ENCODE data around the gene VPS33A. TPM values are rescaled to one million over a fixed set of nuclear protein-coding genes. Genes with fewer than 3 reads are reported as not detected.

VPS33A gene
- total and polyA plus RNA-seq, 2 of the 13 experiments (the other 11 are each of a cell fraction or from before 2014, with no cell fraction given) = 11.0 to 43.6 TPM

- no peak for TF ChIP-seq ZNF333 (CRISPR knock-in tag; IDR thresholded peaks at IDR 0.05; ENCODE audit: borderline replicate concordance)
- no peak for TF ChIP-seq ZFYVE20 (CRISPR knock-in tag; IDR thresholded peaks at IDR 0.05; ENCODE audit: borderline replicate concordance, low read depth)
- TF ChIP-seq RBFOX2 (IDR thresholded peaks at IDR 0.05; ENCODE audit: low read depth, low read length) = no peak
- TF ChIP-seq ZNF713 (CRISPR knock-in tag; IDR thresholded peaks at IDR 0.05) = no peak
- no peak for TF ChIP-seq FOXK1 (CRISPR knock-in tag; IDR thresholded peaks at IDR 0.05; ENCODE audit: borderline replicate concordance, low read depth)
Measured at GRCh38 chr12:122298071-122298748, 31.9 kb upstream of the VPS33A start (continued).

- CTCF ChIA-PET (ENCODE audit: low intra/inter-chr PET ratio, low total read pairs) = no interaction called here
- Histone ChIP-seq H3K4me1 (ENCODE audit: insufficient read depth, low read length) (no peaks in the 10 kb centered on the region), H3K79me2 (ENCODE audit: insufficient read depth, low read length) (no peaks in the 10 kb centered on the region), H3K27ac (ENCODE audit: extremely low read length, insufficient read depth, low read length) (no peak overlapping the region), H3K9me3 (ENCODE audit: low read length) (no peaks in the 10 kb centered on the region), H2AFZ (ENCODE audit: low read length) (no peak overlapping the region), H3K27me3 (ENCODE audit: control insufficient read depth in 1 of 2, insufficient read depth in 2 of 2, low read length in 2 of 2) (no peaks in the 10 kb centered on the region), H4K20me1 (ENCODE audit: insufficient read depth, low read length) (no peaks in the 10 kb centered on the region), H3K4me3 (replicated peaks in 1 of 3; ENCODE audit: insufficient read depth in 1 of 3, low read depth in 2 of 3, low read length in 3 of 3) (no peak overlapping the region), H3K4me2 (ENCODE audit: low read depth, low read length) (no peak overlapping the region), H3K36me3 (replicated peaks in 1 of 2; ENCODE audit: control insufficient read depth in 1 of 2, insufficient read depth in 2 of 2, low read length in 2 of 2) (peaks cover 5 to 32% of the 10 kb centered on the region in 2 experiments), H3K9ac (ENCODE audit: insufficient read depth, low read depth, low read length) (no peak overlapping the region)
- no peak for FAIRE-seq
- no peak for DNase-seq (ENCODE audit: low spot score)
- ATAC-seq = no peak
- BruUV-seq (replicated peaks) = no TSS peak
- intact Hi-C loops (cut with micrococcal nuclease; ENCODE audit: unreplicated experiment) = no loop called here
- in situ Hi-C loops (cut with HindIII; ENCODE audit: extremely low pct_ligation_motif_present, low pct_unique_long_range_greater_than_20kb) = no loop called here
- POLR2A ChIA-PET = no interaction called here
- 94% methylated on average over 5 of the region's 9 CpGs for WGBS (ENCODE audit: low lambda C conversion rate)
- no peak for TF ChIP-seq ATF2 (CRISPR knock-in tag; IDR thresholded peaks at IDR 0.05)
- TF ChIP-seq NR3C1 (CRISPR knock-in tag; IDR thresholded peaks at IDR 0.05) = no peak
- TF ChIP-seq ATM (IDR thresholded peaks at IDR 0.05; ENCODE audit: borderline replicate concordance) = no peak
- no peak for TF ChIP-seq SRF (IDR thresholded peaks at IDR 0.05; ENCODE audit: low read depth, low read length)
- no peak for TF ChIP-seq ZNF644 (CRISPR knock-in tag; IDR thresholded peaks at IDR 0.05; ENCODE audit: low read depth)
- TF ChIP-seq SMYD3 (CRISPR knock-in tag; IDR thresholded peaks at IDR 0.05) = no peak
- no peak for TF ChIP-seq SMC3 (IDR thresholded peaks at IDR 0.05; ENCODE audit: low read length)
- no peak for TF ChIP-seq SCMH1 (CRISPR knock-in tag; IDR thresholded peaks at IDR 0.05; ENCODE audit: borderline replicate concordance)
- TF ChIP-seq SMAD9 (CRISPR knock-in tag; IDR thresholded peaks at IDR 0.05) = no peak
- TF ChIP-seq ZNF501 (CRISPR knock-in tag; IDR thresholded peaks at IDR 0.05) = no peak
- no peak for TF ChIP-seq GATAD2A (CRISPR knock-in tag; IDR thresholded peaks at IDR 0.05)
- no peak for TF ChIP-seq HDAC2 (CRISPR knock-in tag; IDR thresholded peaks at IDR 0.05)
- TF ChIP-seq HOMEZ (CRISPR knock-in tag; IDR thresholded peaks at IDR 0.05; ENCODE audit: low read depth) = no peak
Measured at GRCh38 chr12:122297494-122297893, 31.2 kb upstream of the VPS33A start.

Measured in HepG2 (cell line).